Measurements from ENCODE around the gene SPOUT1. TPM values are rescaled to one million over a fixed set of nuclear protein-coding genes. Genes with fewer than 3 reads are reported as not detected.

SPOUT1 gene
- total and polyA plus RNA-seq, 2 donors (not counting 1 experiment from before 2014, with no cell fraction given), result 73.0 to 86.4 TPM

GRCh38 chr9:128786681-128787601, 42.7 kb downstream of the SPOUT1 start, which contains the start of gene TBC1D13:
Gene TBC1D13, plus strand, starts transcription at chr9:128787253. Its CDS starts 101 bp downstream, at chr9:128787354.
- Mint-ChIP-seq H3K4me3 (peak within 1 kb of the TSS; percentile 91), H3K27ac (peak within 1 kb of the TSS; percentile 85), H3K9me3 (ENCODE audit: insufficient read depth) (no peaks in the 10 kb centered on the region), H3K4me1 (peaks cover 24% of the 10 kb centered on the region), H3K27me3 (no peaks in the 10 kb centered on the region)
- Histone ChIP-seq H3K9ac (ENCODE audit: low read length) (peak within 1 kb of the TSS; percentile 85), H3K36me3 (replicated peaks in 1 of 2; ENCODE audit: control extremely low read depth in 1 of 2, control insufficient read depth in 1 of 2, extremely low read depth in 1 of 2, insufficient read depth in 2 of 2, low read length in 1 of 2) (peaks cover 0 to 21% of the 10 kb centered on the region in 2 experiments), H3K27me3 (replicated peaks in 1 of 4; ENCODE audit: control extremely low read depth in 1 of 4, control insufficient read depth in 3 of 4, insufficient read depth in 4 of 4, low read length in 3 of 4) (no peaks in the 10 kb centered on the region), H3K4me2 (replicated peaks; ENCODE audit: low read depth, low read length, poor library complexity, severe bottlenecking) (peak within 1 kb of the TSS; percentile 90), H4K20me1 (ENCODE audit: control insufficient read depth, insufficient read depth, low read length, poor library complexity, severe bottlenecking) (peaks cover 5% of the 10 kb centered on the region), H3K9me3 (ENCODE audit: control extremely low read depth in 1 of 3, control insufficient read depth in 2 of 3, insufficient read depth in 1 of 3, low read length in 2 of 3) (peaks cover under 1 to 7% (median 1%) of the 10 kb centered on the region in 3 donors), H3K4me1 (ENCODE audit: control insufficient read depth in 2 of 2, insufficient read depth in 2 of 2, low read length in 2 of 2) (peaks cover 18 to 21% of the 10 kb centered on the region in 2 donors), H2AFZ (ENCODE audit: insufficient read depth, low read depth, low read length, poor library complexity, severe bottlenecking) (peak within 1 kb of the TSS; percentile 95), H3K4me3 (ENCODE audit: control extremely low read depth in 1 of 5, extremely low read depth in 1 of 5, insufficient read depth in 1 of 5, low read depth in 2 of 5, low read length in 4 of 5) (peak within 1 kb of the TSS; percentile 71 to 94 (median 91)), H3K79me2 (ENCODE audit: control insufficient read depth, insufficient read depth, low read length) (peaks cover 33% of the 10 kb centered on the region), H3K27ac (ENCODE audit: low read length in 2 of 2) (peak within 1 kb of the TSS; percentile 73 to 86)
- peak; percentile 96 for ATAC-seq (ENCODE audit: low read depth)
- peak; percentile 96 for DNase-seq
- TF ChIP-seq EZH2 (IDR thresholded peaks at IDR 0.05; ENCODE audit: borderline replicate concordance, insufficient read depth, low read depth, low read length, poor library complexity, severe bottlenecking) (no peak), CTCF (IDR thresholded peaks at IDR 0.05) (no peak)
- intact Hi-C loops (cut with micrococcal nuclease), result loop anchor here (1.0 to 2.0 kb wide), 8 partner anchors 15 to 416 kb away; partner anchors contain the start of genes ENDOG, GLE1, LRRC8A and SET
- CTCF ChIA-PET, result interaction anchor here (0.5 to 0.7 kb wide), 2 partner anchors 9 to 60 kb away, joined by 4 read pairs; no protein-coding TSS in a partner anchor
- POLR2A ChIA-PET, result interaction anchor here (0.6 to 0.7 kb wide), 4 partner anchors 31 to 353 kb away, joined by 3 to 4 read pairs (median 3); partner anchors contain the start of gene ENDOG
- WGBS (ENCODE audit: insufficient coverage), result 8% methylated on average over 63 of the region's 64 CpGs

Measured in B cell (primary cell).